DND-41 (cell line): ENCODE measurements around the gene DIS3L2.

Experiments used
- CTCF ChIP-seq: IDR thresholded peaks from 2 replicates; pipeline ENCODE4 v1.5.1; 2012; ENCODE audit warnings: borderline replicate concordance, low read length, moderate library complexity, mild to moderate bottlenecking; ENCODE audit not compliant: poor library complexity, severe bottlenecking; ENCODE audit errors: extremely low read depth
- EZH2 ChIP-seq: IDR thresholded peaks from 3 replicates; pipeline ENCODE4 v1.6.1; 2012; ENCODE audit warnings: borderline replicate concordance, low read depth, mild to moderate bottlenecking, moderate library complexity, low read length, inconsistent platforms; ENCODE audit not compliant: severe bottlenecking

GRCh38 chr2:232085826-232086425, 124.4 kb downstream of the DIS3L2 start:
- TF ChIP-seq CTCF (no peak), EZH2 (no peak)
